Peyer's patch (tissue), 4 donors: ENCODE data around the gene BCL2L1. TPM values are rescaled to one million over a fixed set of nuclear protein-coding genes. Genes with fewer than 3 reads are reported as not detected.
A peak's percentile ranks its signal among the peaks of the same experiment; 100 is the strongest.

Source experiments
- DNase-seq, 3 donors: peaks; one replicate each; pipeline ENCODE4 v3.0.0-alpha.2; 2017 to 2019
- H3K27ac ChIP-seq, 4 donors: fragments of 200-600 bp; sonication (generic); one replicate each; pipeline ENCODE4 v1.5.1; 2016 to 2019
- H3K27me3 ChIP-seq, 2 donors: fragments of 200-600 bp; sonication (generic); one replicate each; pipeline ENCODE4 v1.5.1; 2019
- H3K36me3 ChIP-seq, 3 donors: fragments of 200-600 bp; sonication (generic); one replicate each; pipeline ENCODE4 v1.5.1; 2016 to 2019
- H3K4me1 ChIP-seq, 4 donors: fragments of 200-600 bp; sonication (generic); one replicate each; pipeline ENCODE4 v1.5.1; 2016 to 2019
- H3K4me3 ChIP-seq, 4 donors: fragments of 200-600 bp; sonication (generic); 1 replicate in 3 of 4; 2 replicates in 1 of 4; pipeline ENCODE4 v1.5.1; 2016 to 2019; ENCODE audit warnings: mild to moderate bottlenecking in 1 of 4
- H3K9me3 ChIP-seq, 4 donors: fragments of 200-600 bp; sonication (generic); one replicate each; pipeline ENCODE4 v1.5.1; 2016 to 2019; ENCODE audit warnings: mild to moderate bottlenecking in 1 of 4
- CTCF ChIP-seq, 6 experiments: fragments of 450-650 bp in 4 of 6; fragments of 200-600 bp in 2 of 6; sonication (generic) in 1 of 6; IDR thresholded peaks; one replicate each; pipeline ENCODE4 v1.5.1; 2017 to 2019; ENCODE audit warnings: antibody characterized with exemption in 6 of 6, mild to moderate bottlenecking in 3 of 6, moderate library complexity in 1 of 6
- POLR2A ChIP-seq, 2 donors: fragments of 450-650 bp; IDR thresholded peaks; one replicate each; pipeline ENCODE4 v1.5.1; 2017; ENCODE audit warnings: antibody characterized with exemption in 2 of 2, mild to moderate bottlenecking in 2 of 2, moderate library complexity in 2 of 2
- total RNA-seq, 4 donors: library from RNA; depleted of rRNA; stranded (reverse); fragments of >200 nt; gene quantifications; one replicate each; pipeline ENCODE4 v1.1.0, GENCODE V29; 2016

The BCL2L1 gene
- total RNA-seq, 4 donors from 2014 or later = 85.0 to 185 (median 144) TPM

- no peak overlapping the region for H3K4me3 ChIP-seq
- no peaks in the 10 kb centered on the region for H3K9me3 ChIP-seq
- no peaks in the 10 kb centered on the region for H3K27me3 ChIP-seq
- peak overlapping the region in 3 of 4 donors; percentile 63 to 86 (median 76) for H3K27ac ChIP-seq
- H3K36me3 ChIP-seq = peaks cover 0 to 30% (median 0%) of the 10 kb centered on the region in 3 donors
- DNase-seq = no peak
- H3K4me1 ChIP-seq = peaks cover 0 to 54% (median 8%) of the 10 kb centered on the region in 4 donors
- TF ChIP-seq POLR2A (IDR thresholded peaks at IDR 0.05) = no peak
- TF ChIP-seq CTCF (IDR thresholded peaks at IDR 0.05) = no peak
Measured at GRCh38 chr20:31676609-31676989, 46.1 kb downstream of the BCL2L1 start.

- TF ChIP-seq CTCF (IDR thresholded peaks at IDR 0.05) = no peak
- TF ChIP-seq POLR2A (IDR thresholded peaks at IDR 0.05) = no peak
- H3K36me3 ChIP-seq = peaks cover 0 to 24% (median 0%) of the 10 kb centered on the region in 3 donors
- H3K27ac ChIP-seq = peak overlapping the region; percentile 52 to 86 (median 70)
- peak in 2 of 3 donors; percentile 47 to 68 for DNase-seq
- H3K4me1 ChIP-seq = peaks cover 0 to 60% (median 8%) of the 10 kb centered on the region in 4 donors
- H3K4me3 ChIP-seq = peak overlapping the region; percentile 14 to 39 (median 29)
- H3K9me3 ChIP-seq = no peaks in the 10 kb centered on the region
- no peaks in the 10 kb centered on the region for H3K27me3 ChIP-seq
Measured at GRCh38 chr20:31675828-31676608, 46.6 kb downstream of the BCL2L1 start.

GRCh38 chr20:31674895-31675827, 47.5 kb downstream of the BCL2L1 start:
- Histone ChIP-seq H3K4me1 (peaks cover 0 to 68% (median 8%) of the 10 kb centered on the region in 4 donors), H3K4me3 (peak overlapping the region; percentile 14 to 39 (median 29))

GRCh38 chr20:31673943-31674463, 48.7 kb downstream of the BCL2L1 start:
- Histone ChIP-seq H3K36me3 (peaks cover 0 to 16% (median 0%) of the 10 kb centered on the region in 3 donors), H3K27ac (peak overlapping the region; percentile 52 to 76 (median 65))
- DNase-seq = no peak

More at GRCh38 chr20:31674895-31675827, 47.5 kb downstream of the BCL2L1 start:
- TF ChIP-seq POLR2A (IDR thresholded peaks at IDR 0.05) = no peak
- TF ChIP-seq CTCF (IDR thresholded peaks at IDR 0.05) = no peak
- Histone ChIP-seq H3K27me3 (no peaks in the 10 kb centered on the region), H3K9me3 (no peaks in the 10 kb centered on the region), H3K27ac (peak overlapping the region; percentile 52 to 86 (median 70)), H3K36me3 (peaks cover 0 to 23% (median 0%) of the 10 kb centered on the region in 3 donors)
- peak in 2 of 3 donors; percentile 74 to 86 for DNase-seq

More at GRCh38 chr20:31673943-31674463, 48.7 kb downstream of the BCL2L1 start:
- peaks cover 0 to 70% (median 8%) of the 10 kb centered on the region in 4 donors for H3K4me1 ChIP-seq
- no peak overlapping the region for H3K4me3 ChIP-seq
- H3K9me3 ChIP-seq = no peaks in the 10 kb centered on the region
- no peaks in the 10 kb centered on the region for H3K27me3 ChIP-seq
- TF ChIP-seq POLR2A (IDR thresholded peaks at IDR 0.05) (no peak), CTCF (IDR thresholded peaks at IDR 0.05) (no peak)
